GM19099 (cell line): Measurements from ENCODE around the gene NFYC.

ENCODE experiments used
- POLR2A ChIP-seq: IDR thresholded peaks from 3 replicates; pipeline ENCODE4 v1.6.1; 2011; ENCODE audit warnings: low read depth; ENCODE audit not compliant: insufficient read length; ENCODE audit errors: extremely low read depth

The NFYC gene

DNA sequence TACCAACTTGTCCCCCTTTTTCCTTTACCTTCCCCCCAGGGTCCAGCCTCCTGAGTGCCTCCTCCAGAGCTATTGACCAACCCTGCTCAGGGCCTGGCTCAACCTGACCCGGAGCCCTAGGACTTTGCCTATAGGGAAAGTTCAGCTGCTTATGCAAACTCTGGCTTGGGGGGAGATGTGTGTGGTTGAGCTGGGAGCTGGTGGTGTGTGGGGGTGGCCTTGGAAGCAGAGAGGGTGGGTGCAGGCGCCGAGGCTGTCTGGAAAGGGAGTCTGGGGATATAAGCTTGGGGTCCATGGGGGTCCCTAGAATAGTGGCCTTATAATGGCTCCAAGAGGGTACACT lies 106.1 kb downstream of the NFYC start:
- no peak for TF ChIP-seq POLR2A

GRCh38 chr1:40798366-40799281 lies 107.1 kb downstream of the NFYC start:
- TF ChIP-seq POLR2A = no peak

GRCh38 chr1:40799351-40799867 lies 107.9 kb downstream of the NFYC start:
- TF ChIP-seq POLR2A = no peak

DNA sequence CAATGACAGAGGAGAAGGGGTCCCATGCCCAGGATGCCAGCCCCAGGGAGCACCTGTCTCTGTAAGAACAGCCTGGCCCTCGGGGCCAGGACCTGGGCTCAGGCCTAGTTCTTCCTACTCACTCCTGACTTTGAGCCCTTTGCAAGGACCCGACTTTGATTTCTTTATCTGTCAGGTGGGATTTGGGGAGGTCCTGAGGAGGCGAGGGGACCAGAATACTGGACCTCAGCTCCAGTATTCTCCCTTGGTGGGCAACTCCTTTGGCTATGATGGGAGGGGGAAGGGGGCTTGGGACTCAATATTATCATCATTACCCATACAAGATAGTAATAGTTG lies 110.2 kb downstream of the NFYC start:
- no peak for TF ChIP-seq POLR2A

- TF ChIP-seq POLR2A = peak; percentile 30
These were observed 110.7 kb downstream of the NFYC start for GRCh38 chr1:40802078-40802741.

- TF ChIP-seq POLR2A = no peak
These were observed 111.2 kb downstream of the NFYC start for GRCh38 chr1:40802742-40803113.

DNA sequence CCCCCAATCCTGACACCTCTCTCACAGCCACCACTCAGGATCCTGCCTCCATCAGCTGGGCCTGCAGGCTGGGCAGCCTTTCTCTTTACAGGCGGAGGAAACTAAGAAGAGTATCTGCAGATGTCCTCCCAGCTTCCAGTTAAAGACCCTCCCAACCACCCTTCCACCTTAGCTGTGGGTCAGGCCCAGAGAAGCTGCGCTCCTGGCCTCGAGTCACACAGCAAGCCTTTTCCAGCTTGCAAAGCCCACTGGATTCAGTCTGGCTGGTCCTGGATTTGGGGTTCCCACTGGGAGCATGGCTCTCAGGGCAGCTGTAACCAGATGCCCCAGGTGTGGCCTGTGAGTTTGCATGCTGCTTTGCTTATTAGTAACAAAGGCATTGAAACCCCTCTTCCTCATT lies 111.9 kb downstream of the NFYC start:
- no peak for TF ChIP-seq POLR2A

- no peak for TF ChIP-seq POLR2A
These were observed 112.4 kb downstream of the NFYC start for GRCh38 chr1:40803902-40804301.

DNA sequence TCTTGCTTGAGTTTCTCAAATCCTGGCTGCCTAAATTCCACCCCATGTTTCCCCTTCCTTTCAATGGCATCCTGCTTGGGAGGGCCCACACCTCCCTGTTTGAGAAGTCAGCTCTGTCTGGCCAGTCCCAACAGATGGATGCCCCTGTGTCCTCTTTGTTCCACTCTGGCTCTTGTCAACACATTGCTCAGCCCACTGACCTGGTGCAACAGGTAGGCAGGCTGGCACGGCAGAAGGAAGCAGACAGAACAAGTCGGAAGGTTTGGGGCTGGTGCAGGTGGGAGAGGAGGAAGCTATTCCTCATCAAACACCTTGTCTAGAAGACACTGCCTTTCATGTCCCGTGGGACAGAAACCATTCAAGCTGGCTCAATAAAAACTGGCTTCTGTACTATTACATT lies 114.7 kb downstream of the NFYC start:
- no peak for TF ChIP-seq POLR2A

DNA sequence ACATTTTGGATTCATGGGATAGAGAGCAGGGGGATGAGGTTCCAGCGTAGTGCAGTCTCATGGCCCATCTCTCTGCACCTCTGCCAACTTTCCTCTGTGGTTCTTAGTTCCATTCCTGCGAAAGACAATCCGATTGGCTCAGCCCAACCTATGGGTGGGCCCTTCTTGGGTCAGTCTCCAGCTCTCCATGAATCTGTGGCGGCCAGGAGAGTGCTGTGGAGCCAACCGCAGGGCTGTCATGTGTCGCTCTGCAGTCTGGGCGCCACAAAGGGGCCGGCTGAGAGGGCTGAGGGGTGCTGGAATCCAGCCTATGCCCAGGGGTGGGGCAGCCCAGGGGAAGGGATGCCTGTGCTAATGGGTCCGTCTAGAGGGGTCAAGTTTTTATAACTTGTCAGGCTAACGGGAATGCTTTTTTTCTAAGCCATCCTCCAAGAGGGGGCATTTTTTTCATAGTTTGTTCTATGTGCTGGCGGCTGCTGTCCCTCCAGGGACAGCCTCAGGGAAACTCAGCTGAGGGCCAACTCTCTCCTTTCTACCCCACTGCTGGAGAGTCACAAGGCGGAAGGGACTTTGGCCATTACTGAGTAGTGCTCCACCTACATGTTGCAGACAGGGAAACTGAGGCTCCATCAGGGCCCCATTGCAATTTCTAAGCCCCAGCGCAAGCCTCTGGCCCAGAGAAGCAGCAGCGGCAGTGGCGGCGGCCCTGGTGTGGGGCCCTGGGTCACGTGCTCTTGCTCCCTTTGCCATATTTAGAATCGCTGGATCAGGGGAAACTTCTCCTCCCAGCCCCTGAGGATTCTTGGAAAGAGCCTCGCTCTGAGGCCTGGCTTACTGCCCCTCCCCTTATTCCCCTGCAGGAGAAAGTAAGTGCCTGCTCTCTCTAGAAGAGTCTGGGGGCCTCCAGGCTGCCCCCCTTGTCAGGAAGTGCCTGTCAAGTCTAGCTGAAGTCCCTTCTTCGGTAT lies 115.5 kb downstream of the NFYC start:
- TF ChIP-seq POLR2A = no peak

- TF ChIP-seq POLR2A = no peak
These were observed 116.5 kb downstream of the NFYC start for GRCh38 chr1:40808002-40808401.

DNA sequence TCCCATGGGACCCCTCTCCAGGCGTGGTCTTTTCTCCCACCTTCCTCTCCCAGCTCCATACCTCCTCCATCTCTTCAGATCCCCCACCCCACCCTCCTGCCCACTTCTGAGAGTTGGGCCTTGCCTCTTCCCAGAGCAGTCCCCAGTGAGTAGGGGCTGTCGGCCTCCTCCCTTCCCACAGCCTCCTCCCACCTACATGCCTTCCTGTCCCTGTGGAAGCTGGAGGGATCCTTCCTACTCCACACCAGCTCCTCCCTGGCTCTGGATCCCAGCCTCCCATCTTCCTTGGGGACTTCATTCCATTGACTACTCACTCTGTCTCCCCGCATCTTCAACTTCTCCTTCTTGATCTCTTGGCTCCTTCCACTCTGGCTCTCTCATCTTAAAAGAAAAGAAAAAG lies 116.9 kb downstream of the NFYC start:
- TF ChIP-seq POLR2A = no peak

- no peak for TF ChIP-seq POLR2A
These were observed 117.4 kb downstream of the NFYC start for GRCh38 chr1:40808909-40809308.

- no peak for TF ChIP-seq POLR2A
These were observed 119.4 kb downstream of the NFYC start for GRCh38 chr1:40810927-40811326.

DNA sequence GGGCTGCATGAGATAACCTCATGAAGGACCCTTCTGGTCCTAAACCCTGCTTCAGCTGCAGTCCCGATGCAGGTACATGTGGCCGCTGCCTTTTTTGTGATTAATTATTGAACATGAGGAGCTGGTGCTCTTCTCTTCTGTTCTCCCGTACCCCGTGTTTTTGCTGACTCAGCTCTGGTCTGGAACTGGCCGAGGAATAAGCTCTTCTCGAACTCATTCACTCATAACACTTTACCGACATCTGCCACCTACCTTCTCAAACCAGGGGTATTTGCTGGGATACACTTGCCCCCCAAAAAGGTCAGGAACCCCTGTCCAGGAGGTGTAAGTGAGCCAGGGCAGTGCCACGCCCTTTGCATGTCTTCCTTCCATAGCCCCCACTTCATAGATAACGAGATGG lies 123.9 kb downstream of the NFYC start:
- TF ChIP-seq POLR2A = no peak

GRCh38 chr1:40817791-40818263 lies 126.3 kb downstream of the NFYC start:
- no peak for TF ChIP-seq POLR2A
